ENCODE results near the gene ISOC1.

Gene ISOC1

DNA sequence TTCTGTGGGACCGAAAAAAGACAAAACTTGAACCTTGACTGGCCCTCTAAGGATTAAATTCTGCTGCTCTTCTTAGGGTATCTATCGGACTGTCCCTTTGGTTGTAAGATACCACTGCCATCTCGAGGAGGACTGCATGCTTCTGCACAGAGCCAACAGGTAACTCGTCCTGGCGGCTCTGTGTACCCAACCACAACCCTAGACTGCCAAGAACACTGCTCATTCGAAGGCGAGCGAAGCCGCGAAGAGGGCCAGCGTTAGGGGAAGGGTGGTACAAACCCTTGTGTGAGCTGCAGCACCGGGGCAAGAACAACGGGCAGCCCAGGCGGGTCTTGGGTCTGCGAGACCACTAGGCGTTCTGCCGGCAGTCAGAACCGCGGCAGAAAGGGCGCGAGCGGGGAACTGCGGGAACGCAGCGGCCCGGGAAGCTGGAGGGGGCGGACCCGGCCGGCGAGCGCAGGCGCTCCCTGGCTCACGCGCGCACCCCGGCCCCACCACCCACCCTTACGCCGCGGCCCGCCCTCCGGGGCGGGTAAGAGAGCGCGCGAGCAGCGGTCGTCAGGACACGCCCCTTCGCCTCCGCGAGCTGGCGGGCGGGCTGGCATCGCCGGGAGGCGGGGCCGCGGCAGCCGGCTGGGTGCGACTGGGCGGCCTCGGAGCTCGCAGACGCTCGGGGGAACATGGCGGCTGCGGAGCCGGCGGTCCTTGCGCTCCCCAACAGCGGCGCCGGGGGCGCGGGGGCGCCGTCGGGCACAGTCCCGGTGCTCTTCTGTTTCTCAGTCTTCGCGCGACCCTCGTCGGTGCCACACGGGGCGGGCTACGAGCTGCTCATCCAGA is at the start of gene ISOC1:
ISOC1 (plus strand) TSS at position 663 of the 837 bp plus-strand sequence; CDS start at position 681, 18 bp downstream.
- peak; percentile 96 for DNase-seq (ENCODE audit: low spot score)

- DNase-seq (ENCODE audit: low spot score), result no peak
Measured at GRCh38 chr5:129046151-129046550, 48.4 kb upstream of the ISOC1 start.

GRCh38 chr5:129048509-129048908 is 46.0 kb upstream of the ISOC1 start:
- no peak for DNase-seq (ENCODE audit: low spot score)

- no peak for DNase-seq (ENCODE audit: low spot score)
Measured at GRCh38 chr5:129049126-129049799, 45.3 kb upstream of the ISOC1 start.

DNA sequence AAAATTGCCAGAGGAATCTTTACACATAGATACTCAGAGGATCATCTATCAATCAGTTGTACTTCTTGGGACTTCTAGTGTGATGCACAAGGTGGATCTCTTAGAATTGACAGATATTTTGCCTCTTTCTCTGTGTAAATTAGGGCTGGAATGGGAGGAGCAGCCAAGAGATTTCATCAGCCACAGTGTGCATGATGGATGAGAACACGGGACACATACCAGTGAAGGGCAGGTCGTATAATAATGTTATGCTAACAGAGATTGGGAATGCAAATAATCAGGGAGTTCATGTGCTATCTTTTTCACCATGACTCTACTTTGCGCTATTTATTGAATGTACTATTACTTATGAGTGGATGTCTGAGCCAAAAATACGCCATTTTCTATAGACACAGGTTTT is 43.3 kb upstream of the ISOC1 start:
- DNase-seq (ENCODE audit: low spot score), result no peak

- no peak for DNase-seq (ENCODE audit: low spot score)
Measured at GRCh38 chr5:129053438-129053837, 41.1 kb upstream of the ISOC1 start.

GRCh38 chr5:129057329-129057728 is 37.2 kb upstream of the ISOC1 start:
- no peak for DNase-seq (ENCODE audit: low spot score)

DNA sequence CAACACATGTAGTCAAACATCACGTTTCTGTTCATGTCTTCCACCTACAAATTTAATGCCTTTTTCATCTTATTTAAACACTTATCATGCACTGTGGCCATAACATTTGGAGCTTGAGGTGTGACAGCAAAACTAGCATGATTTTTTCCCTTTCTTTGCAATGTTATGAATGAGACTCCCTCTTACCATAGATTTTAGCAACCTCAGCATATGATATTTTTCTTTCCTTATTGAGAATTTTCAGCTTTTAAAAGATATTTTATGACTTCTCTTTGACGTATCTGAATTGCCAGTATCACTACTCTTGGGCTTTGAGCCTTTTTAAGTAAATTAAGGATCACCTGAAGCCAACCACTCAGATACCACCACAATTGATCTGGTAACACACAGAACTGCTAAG is 32.7 kb upstream of the ISOC1 start:
- no peak for DNase-seq (ENCODE audit: low spot score)

DNA sequence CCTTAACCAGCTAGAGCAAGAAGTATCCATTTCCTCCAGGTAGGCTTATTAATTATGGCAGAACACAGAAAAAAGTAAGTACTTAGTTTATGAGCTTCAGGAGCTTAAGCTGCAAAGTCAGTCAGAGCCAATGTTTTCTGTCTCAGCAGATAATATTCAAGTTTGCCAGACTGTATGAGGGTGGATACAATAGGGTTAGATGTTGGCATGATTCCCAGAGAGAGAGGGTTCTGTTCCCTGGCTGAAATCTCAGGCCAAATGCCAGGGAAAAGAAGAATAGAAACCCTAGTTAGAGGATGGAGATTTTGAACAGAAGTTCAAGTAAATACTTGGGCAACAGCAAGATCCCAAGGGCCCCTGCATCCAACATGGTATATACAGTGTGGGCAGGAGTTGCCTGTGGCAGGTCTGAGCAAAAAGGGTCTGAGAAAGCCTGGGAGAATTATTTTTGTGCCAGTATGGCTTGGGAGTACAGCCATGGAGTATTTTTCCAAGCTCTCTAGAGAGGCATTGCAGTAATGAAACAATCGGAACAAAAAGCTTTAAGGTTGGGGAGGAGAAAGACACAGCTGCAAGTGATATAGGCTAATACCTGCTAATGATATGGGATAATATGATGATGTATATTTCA is 31.0 kb upstream of the ISOC1 start:
- DNase-seq (ENCODE audit: low spot score), result no peak

- no peak for DNase-seq (ENCODE audit: low spot score)
Measured at GRCh38 chr5:129065721-129066120, 28.8 kb upstream of the ISOC1 start.

DNA sequence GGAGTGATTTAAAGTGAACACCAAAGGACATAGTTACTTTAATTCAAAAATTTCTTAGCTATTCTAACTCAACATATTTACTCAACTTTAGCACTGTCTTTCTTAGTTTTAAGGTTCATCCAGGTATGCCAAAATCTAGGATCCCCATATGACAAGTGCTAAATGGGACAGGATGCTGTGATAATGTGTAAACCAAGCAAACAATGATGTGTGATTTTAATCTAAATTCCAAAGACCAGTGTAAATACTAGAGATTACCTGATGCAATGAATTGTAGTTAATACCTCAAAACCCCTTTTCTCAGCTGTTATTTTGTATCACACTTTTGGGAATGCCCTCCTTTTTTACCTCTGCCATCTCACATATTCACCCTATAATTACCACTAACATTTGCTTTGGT is 26.8 kb upstream of the ISOC1 start:
- no peak for DNase-seq (ENCODE audit: low spot score)

GRCh38 chr5:129069292-129069691 is 25.3 kb upstream of the ISOC1 start:
- DNase-seq (ENCODE audit: low spot score), result no peak

- no peak for DNase-seq (ENCODE audit: low spot score)
Measured at GRCh38 chr5:129073111-129073510, 21.4 kb upstream of the ISOC1 start.

DNA sequence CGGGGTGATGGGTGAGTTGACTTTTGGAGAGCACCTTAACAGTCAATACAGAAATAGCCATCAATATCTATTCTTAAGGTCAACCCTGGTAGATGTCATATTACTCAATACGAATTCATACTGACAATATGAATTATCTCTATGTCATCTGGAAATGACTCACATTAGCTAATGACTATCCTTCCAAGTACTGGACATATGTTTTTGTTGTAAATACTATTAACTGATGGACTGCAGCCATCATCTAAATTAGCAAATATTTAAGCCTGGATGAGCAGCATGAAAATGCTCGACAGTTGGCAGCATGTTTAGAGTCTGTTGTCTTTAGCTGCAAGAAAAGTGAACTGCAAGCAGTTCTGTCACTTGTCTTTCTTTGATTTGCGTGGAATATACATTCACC is 19.6 kb upstream of the ISOC1 start:
- DNase-seq (ENCODE audit: low spot score), result no peak

DNA sequence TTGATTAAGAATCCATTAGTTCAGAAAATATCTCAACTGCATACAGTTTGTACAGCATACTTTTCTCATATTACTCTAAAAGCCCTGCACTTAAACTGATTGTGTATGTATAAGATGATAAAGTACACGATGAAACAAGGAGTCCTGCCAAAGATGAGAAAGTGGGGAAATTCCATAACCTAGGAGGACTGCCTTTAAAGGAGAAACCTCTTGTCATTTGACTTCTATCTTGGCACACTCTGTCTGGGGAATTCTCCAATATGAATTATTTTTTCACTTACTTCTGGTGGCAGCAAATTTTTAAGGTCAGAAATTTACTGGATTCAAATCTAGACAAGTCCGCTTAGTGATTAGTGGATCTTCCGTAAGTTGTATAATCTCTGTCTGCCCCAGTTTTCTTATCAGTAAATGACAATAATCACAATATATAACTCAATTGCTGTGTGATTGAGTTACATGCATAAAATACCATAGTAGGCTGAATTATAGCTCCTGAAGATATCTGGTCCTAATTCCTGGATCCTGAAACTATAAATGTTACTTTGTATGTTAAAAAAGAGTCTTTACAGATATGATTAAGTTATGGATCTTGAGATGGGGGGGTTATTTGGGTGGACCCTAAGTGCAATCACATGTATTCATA is 17.0 kb upstream of the ISOC1 start:
- DNase-seq (ENCODE audit: low spot score), result no peak

DNA sequence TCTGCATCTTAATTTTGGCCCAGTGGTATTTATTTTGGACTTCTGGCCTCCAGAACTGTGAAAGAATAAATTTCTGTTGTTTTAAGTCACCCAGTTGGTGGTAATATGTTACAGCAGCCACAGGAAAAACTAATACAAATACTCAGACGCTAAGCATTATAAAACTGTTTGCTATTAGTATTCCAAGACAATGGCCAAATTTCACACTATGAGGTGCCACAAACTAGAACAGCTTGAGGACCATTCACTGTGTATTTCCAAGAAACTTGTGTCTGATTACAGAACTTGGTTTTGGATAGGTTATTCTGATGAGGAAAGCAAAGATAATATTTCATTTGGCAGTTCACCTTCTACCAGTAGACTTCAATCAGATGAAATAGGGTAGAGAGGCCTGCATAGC is 16.3 kb upstream of the ISOC1 start:
- DNase-seq (ENCODE audit: low spot score), result no peak

- DNase-seq (ENCODE audit: low spot score), result no peak
Measured at GRCh38 chr5:129078660-129079059, 15.9 kb upstream of the ISOC1 start.

DNA sequence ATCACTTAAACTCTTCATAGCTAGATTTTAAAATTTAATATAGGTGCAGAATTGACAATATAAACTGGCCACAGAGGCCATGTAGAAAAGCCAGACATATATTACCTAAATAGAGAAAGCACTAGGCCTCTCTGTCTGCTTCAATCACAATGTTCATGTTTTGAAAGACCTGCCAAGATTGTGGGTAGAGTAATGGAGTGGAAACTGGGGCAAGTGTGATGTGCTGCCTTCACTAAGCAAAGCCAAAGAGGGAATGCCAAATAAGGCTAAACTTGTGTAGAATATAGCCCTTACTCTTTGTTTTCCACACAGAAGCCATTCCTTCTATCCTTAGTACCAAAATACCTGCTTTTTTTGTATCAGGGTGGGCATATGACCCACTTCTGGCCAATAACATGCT is 15.1 kb upstream of the ISOC1 start:
- DNase-seq (ENCODE audit: low spot score), result no peak

DNA sequence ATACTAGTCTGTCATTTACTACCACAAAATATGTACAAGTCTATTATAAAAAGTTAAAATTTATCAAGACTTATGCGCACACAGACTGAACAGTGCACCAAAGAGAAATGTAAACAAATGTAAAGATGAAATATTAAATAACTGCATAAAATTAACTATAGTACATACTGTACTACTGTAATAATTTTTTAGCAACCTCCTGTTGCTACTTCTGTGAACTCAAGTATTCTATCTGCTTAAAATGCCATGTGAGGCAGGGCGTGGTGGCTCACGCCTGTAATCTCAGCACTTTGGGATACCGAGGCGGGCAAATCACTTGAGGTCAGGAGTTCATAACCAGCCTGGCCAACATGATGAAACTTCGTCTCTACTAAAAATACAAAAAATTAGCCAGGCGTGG is 13.8 kb upstream of the ISOC1 start:
- no peak for DNase-seq (ENCODE audit: low spot score)

DNA sequence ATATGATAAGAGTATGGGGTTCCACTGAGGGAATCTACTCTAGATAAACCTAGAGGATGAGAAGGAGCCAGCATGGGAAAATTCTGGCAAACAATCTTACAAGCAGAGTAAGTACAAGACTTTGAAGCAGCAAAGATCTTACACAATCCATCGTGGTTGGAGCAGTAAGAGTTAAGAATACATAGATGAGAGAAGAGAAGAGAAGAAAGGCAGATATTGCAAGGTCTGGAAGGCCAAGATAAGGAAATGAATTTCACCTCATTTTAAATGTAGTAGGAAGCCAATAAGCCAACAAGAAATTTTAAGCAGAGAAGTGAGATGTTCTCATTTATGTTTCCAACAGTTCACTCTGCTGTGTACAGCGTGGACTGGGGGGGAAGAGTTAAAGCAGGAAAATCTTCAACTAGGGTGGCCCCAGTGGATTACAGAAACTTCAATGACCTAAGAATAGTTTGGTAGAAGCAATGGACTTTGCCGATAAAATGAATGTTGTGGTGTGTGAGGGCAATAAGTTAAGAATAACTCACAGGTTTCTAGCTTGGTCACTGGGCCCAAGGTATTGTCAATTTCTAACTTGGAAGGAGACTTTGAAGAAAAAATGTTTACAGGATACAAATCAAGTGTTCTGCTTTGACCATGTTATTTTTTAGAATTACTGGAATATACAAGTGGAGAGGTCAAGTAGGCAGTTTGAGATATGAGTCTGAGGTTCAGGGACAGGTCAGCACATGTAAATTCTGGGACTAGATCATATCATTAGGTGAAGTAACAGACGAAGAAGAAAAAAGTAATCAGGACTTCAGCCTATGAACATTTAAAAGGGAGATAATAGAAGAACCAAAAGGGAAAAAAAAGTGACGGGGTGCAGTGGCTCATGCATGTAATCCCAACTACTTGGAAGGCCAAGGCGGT is 12.1 kb upstream of the ISOC1 start:
- no peak for DNase-seq (ENCODE audit: low spot score)

Measured in AG08396 (cell line).